K562 (cell line): Measurements from ENCODE around the gene PM20D1. TPM values are rescaled to one million over a fixed set of nuclear protein-coding genes. Genes with fewer than 3 reads are reported as not detected.

ENCODE experiments used
- BRF1 ChIP-seq: IDR thresholded peaks from 3 replicates; pipeline ENCODE4 v1.6.1; 2011; ENCODE audit warnings: borderline replicate concordance, mild to moderate bottlenecking; ENCODE audit not compliant: insufficient read length; ENCODE audit errors: extremely low read depth
- CREB1 ChIP-seq, 2 experiments: sonication (generic) in 1 of 2; formaldehyde crosslinking in 1 of 2; IDR thresholded peaks; 2 replicates each; pipeline versions ENCODE4 v1.6.1 to v1.8.0; 2012 to 2022; ENCODE audit warnings: inconsistent platforms in 1 of 2, mild to moderate bottlenecking in 1 of 2, missing genetic modification reagents in 1 of 2, moderate library complexity in 1 of 2
- ELF2 ChIP-seq: fragments of 250-450 bp; sonication (Bioruptor Pico); IDR thresholded peaks from 2 replicates; pipeline ENCODE4 v1.5.0; 2021; ENCODE audit warnings: mild to moderate bottlenecking
- ETV1 ChIP-seq: fragments of 450-650 bp; conservative IDR thresholded peaks from 2 replicates; pipeline ENCODE4 v1.6.1; 2016; ENCODE audit warnings: missing genetic modification characterization, control low read depth, low read depth, missing compliant biosample characterization
- KDM5B ChIP-seq: fragments of 200-600 bp; sonication (generic); IDR thresholded peaks from 2 replicates; pipeline ENCODE4 v1.6.1; 2012; ENCODE audit warnings: low read depth, mild to moderate bottlenecking, moderate library complexity, low read length, control low read depth, inconsistent platforms; ENCODE audit not compliant: insufficient replicate concordance
- KLF6 ChIP-seq: fragments of 250-450 bp; sonication (Bioruptor Pico); IDR thresholded peaks from 2 replicates; pipeline ENCODE4 v1.4.0; 2020; ENCODE audit warnings: mild to moderate bottlenecking, moderate library complexity, borderline replicate concordance
- LEF1 ChIP-seq: fragments of 450-650 bp; IDR thresholded peaks from 2 replicates; pipeline ENCODE4 v1.6.1; 2016; ENCODE audit warnings: mild to moderate bottlenecking
- MTA1 ChIP-seq: fragments of 450-650 bp; IDR thresholded peaks from 2 replicates; pipeline ENCODE4 v1.6.1; 2017; ENCODE audit warnings: borderline replicate concordance
- NBN ChIP-seq: fragments of 450-650 bp; IDR thresholded peaks from 2 replicates; pipeline ENCODE4 v1.6.1; 2016; ENCODE audit warnings: low read depth, mild to moderate bottlenecking
- NR2C2 ChIP-seq, 2 experiments: fragments of 200-800 bp in 1 of 2; sonication (Bioruptor generic) in 1 of 2; sonication (generic) in 1 of 2; formaldehyde crosslinking in 1 of 2; IDR thresholded peaks; 2 replicates each; pipeline versions ENCODE4 v1.6.1 to v1.8.0; 2016 to 2022; ENCODE audit warnings: mild to moderate bottlenecking in 1 of 2, missing compliant biosample characterization in 1 of 2, missing genetic modification characterization in 1 of 2, missing genetic modification reagents in 1 of 2
- POLR2B ChIP-seq: fragments of 450-650 bp; IDR thresholded peaks from 2 replicates; pipeline ENCODE4 v1.6.1; 2018; ENCODE audit warnings: low read depth; ENCODE audit not compliant: partially characterized antibody
- POLR2H ChIP-seq: IDR thresholded peaks from 2 replicates; pipeline ENCODE4 v1.6.1; 2016; ENCODE audit warnings: missing genetic modification characterization, low read depth, mild to moderate bottlenecking, control low read depth, missing compliant biosample characterization, moderate library complexity
- RAD21 ChIP-seq, 2 experiments: fragments of 250-450 bp in 1 of 2; fragments of 450-650 bp in 1 of 2; sonication (Bioruptor Pico) in 1 of 2; formaldehyde crosslinking in 1 of 2; IDR thresholded peaks in 1 of 2; conservative IDR thresholded peaks in 1 of 2; 2 replicates each; pipeline versions ENCODE4 v1.4.0 to v1.8.0; 2020 to 2022; ENCODE audit warnings: mild to moderate bottlenecking in 2 of 2, moderate library complexity in 1 of 2
- TFE3 ChIP-seq: fragments of 450-650 bp; formaldehyde crosslinking; IDR thresholded peaks from 2 replicates; pipeline ENCODE4 v1.4.0; 2020; ENCODE audit warnings: mild to moderate bottlenecking, mixed read lengths
- TOE1 ChIP-seq, 2 experiments: fragments of 450-650 bp in 1 of 2; sonication (generic) in 1 of 2; formaldehyde crosslinking in 1 of 2; IDR thresholded peaks; 2 replicates each; pipeline versions ENCODE4 v1.7.1 to v1.8.0; 2016 to 2022; ENCODE audit warnings: borderline replicate concordance in 2 of 2, mild to moderate bottlenecking in 2 of 2, antibody characterized with exemption in 1 of 2, inconsistent platforms in 1 of 2, low read depth in 1 of 2, missing genetic modification reagents in 1 of 2, moderate library complexity in 1 of 2
- ZNF253 ChIP-seq: fragments of 250-450 bp; sonication (Bioruptor Pico); conservative IDR thresholded peaks from 2 replicates; pipeline ENCODE4 v1.6.1; 2021; ENCODE audit warnings: mild to moderate bottlenecking
- ZNF311 ChIP-seq: fragments of 250-450 bp; sonication (Bioruptor Pico); IDR thresholded peaks from 2 replicates; pipeline ENCODE4 v1.4.0; 2020; ENCODE audit warnings: mild to moderate bottlenecking, moderate library complexity
- ZNF740 ChIP-seq, 3 experiments: fragments of 200-800 bp in 1 of 3; sonication (Bioruptor generic) in 1 of 3; sonication (generic) in 1 of 3; formaldehyde crosslinking in 1 of 3; IDR thresholded peaks; 2 replicates each; pipeline versions ENCODE4 v1.6.1 to v1.8.0; 2016 to 2022; ENCODE audit warnings: mild to moderate bottlenecking in 2 of 3, missing compliant biosample characterization in 2 of 3, missing genetic modification characterization in 2 of 3, missing genetic modification reagents in 1 of 3
- polyA plus RNA-seq, 8 experiments: library from polyadenylated mRNA; depleted of rRNA in 4 of 8; stranded (reverse) in 5 of 8; unstranded in 3 of 8; fragments of >200 nt; fragmentation: Nextera tagmentation in 2 of 8; fragmentation: Illumina TruSeq in 1 of 8; extraction: Ambion mirVana in 2 of 8; extraction: Trizol in 1 of 8; gene quantifications; 2 replicates each; pipeline versions ENCODE4 v1.2.1 to v1.2.3, GENCODE V29; 2011 to 2014; ENCODE audit warnings: inconsistent platforms in 1 of 8, missing spikeins in 1 of 8
- total RNA-seq, 7 experiments: library from RNA; depleted of rRNA in 6 of 7; stranded (reverse); fragments of >200 nt in 6 of 7; fragmentation: Illumina TruSeq in 2 of 7; extraction: Trizol in 2 of 7; gene quantifications; 2 replicates each; pipeline versions ENCODE4 v1.2.1 to v1.2.3, GENCODE V29; 2011 to 2021; ENCODE audit warnings: low replicate concordance in 1 of 7

PM20D1 gene
- total and polyA plus RNA-seq, 9 of the 15 experiments (the other 6 are each of a cell fraction or from before 2014, with no cell fraction given), result not detected

GRCh38 chr1:205812878-205813754 is 36.8 kb downstream of the PM20D1 start, which contains the start of gene SLC41A1 (continued):
- TF ChIP-seq TOE1 (IDR thresholded peaks at IDR 0.05; ENCODE audit: borderline replicate concordance) (no peak; the same call in 1 of the 2 replicates), TOE1 (CRISPR knock-in tag; IDR thresholded peaks at IDR 0.05; ENCODE audit: borderline replicate concordance, low read depth) (no peak), ZNF253 (CRISPR knock-in tag) (no peak), TFE3 (CRISPR knock-in tag) (no peak), RAD21 (CRISPR knock-in tag; conservative IDR thresholded peaks at IDR 0.05 in 1 of 2, IDR thresholded peaks at IDR 0.05 in 1 of 2) (no peak), POLR2H (tag) (no peak), NBN (0 out of 2 replicates have a peak, but pooled peaks have one; percentile 19), KLF6 (no peak), ZNF311 (CRISPR knock-in tag) (no peak), NR2C2 (CRISPR knock-in tag; IDR thresholded peaks at IDR 0.05) (no peak), NR2C2 (tag; IDR thresholded peaks at IDR 0.05) (peak; percentile 56; the same call in 1 of the 2 replicates), MTA1 (0 out of 2 replicates have a peak, but pooled peaks have one; percentile 14), ETV1 (tag) (0 out of 2 replicates have a peak, but pooled peaks have one; percentile 37), POLR2B (no peak), KDM5B (peak; percentile 67), ZNF740 (CRISPR knock-in tag; IDR thresholded peaks at IDR 0.05) (peak; percentile 97), ZNF740 (tag; IDR thresholded peaks at IDR 0.05) (peak in 1 of 2 experiments; percentile 97; a peak in 2 of 4 replicates), CREB1 (IDR thresholded peaks at IDR 0.05) (no peak; the same call in 1 of the 2 replicates), CREB1 (CRISPR knock-in tag; IDR thresholded peaks at IDR 0.05) (no peak), LEF1 (no peak), ELF2 (CRISPR knock-in tag) (no peak), BRF1 (no peak)
